ENCODE measurements around the gene JMJD1C. TPM values are rescaled to one million over a fixed set of nuclear protein-coding genes. Genes with fewer than 3 reads are reported as not detected.

JMJD1C gene
- total RNA-seq, 1 experiment from 2014 or later: 139 TPM

DNA sequence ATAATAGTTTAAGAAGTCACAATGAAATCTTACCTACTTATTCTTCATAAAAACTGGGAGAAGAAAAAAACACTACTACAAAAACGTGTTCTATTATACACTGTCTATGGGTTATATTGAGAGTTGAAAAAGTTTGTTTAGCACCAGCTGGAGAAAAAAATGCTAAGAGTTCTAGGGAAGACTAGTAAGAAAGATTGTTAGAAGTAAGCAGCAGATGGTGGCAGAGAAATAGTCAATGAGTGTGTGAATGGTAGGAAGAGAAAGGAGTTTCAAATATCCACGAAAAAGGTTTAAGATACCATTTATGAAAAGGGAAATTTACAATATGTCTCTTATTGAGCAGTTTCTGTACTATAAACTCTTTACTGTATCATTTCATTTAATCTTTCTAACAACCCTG is 208.0 kb downstream of the JMJD1C start:
- TF ChIP-seq EZH2 (IDR thresholded peaks at IDR 0.05; ENCODE audit: low read length, unreplicated experiment) (no peak), EZH2phosphoT487 (IDR thresholded peaks at IDR 0.05; ENCODE audit: borderline replicate concordance, low read length) (no peak)
- TF ChIP-seq, protein P1, sequence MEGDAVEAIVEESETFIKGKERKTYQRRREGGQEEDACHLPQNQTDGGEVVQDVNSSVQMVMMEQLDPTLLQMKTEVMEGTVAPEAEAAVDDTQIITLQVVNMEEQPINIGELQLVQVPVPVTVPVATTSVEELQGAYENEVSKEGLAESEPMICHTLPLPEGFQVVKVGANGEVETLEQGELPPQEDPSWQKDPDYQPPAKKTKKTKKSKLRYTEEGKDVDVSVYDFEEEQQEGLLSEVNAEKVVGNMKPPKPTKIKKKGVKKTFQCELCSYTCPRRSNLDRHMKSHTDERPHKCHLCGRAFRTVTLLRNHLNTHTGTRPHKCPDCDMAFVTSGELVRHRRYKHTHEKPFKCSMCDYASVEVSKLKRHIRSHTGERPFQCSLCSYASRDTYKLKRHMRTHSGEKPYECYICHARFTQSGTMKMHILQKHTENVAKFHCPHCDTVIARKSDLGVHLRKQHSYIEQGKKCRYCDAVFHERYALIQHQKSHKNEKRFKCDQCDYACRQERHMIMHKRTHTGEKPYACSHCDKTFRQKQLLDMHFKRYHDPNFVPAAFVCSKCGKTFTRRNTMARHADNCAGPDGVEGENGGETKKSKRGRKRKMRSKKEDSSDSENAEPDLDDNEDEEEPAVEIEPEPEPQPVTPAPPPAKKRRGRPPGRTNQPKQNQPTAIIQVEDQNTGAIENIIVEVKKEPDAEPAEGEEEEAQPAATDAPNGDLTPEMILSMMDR (conservative IDR thresholded peaks at IDR 0.05; ENCODE audit: low read depth, low read length): no peak
- no peaks in the 10 kb centered on the region for H3K9me3 ChIP-seq (ENCODE audit: low read length)
- H4K20me1 ChIP-seq (ENCODE audit: low read length): peaks cover 63% of the 10 kb centered on the region

DNA sequence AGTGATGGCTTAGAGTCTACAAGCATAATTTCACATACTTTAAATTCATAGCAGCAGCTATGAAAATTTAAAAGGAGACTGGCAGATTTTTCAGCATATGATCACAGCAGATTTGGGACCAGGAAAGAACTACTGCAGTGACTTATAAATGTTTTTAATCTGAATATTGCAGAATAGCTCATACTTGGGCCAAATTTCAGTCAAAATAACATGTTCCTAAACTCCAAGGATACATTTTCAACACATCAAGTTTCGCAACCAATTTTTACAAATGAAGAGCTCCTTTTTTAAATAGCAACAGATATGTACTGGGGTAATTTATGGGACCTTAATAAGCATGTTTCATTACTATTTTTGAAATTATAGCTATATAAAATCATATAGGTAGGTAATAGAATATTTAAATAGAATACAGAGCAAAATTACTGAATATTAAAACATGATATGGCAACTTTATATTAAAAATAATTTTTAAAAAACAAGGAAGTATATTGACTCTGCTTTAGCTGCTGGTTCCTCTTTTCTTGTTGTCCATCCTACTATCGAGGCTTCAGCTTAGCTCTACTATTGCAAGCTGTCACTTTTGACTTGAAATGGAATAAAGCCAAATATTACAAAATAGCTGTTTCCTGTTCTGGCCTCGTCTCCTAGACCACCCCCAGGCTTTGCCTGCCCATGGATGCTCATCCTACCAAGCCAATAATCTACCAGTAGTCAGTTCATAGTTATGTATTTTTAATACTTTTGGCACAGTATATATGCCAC is 209.6 kb downstream of the JMJD1C start:
- Histone ChIP-seq H3F3A (ENCODE audit: low read length, unreplicated experiment) (no peaks in the 10 kb centered on the region), H4K20me1 (ENCODE audit: low read length) (peaks cover 74% of the 10 kb centered on the region), H3K27me3 (ENCODE audit: low read length) (no peaks in the 10 kb centered on the region), H3K9me2 (replicated peaks; ENCODE audit: low read length) (no peaks in the 10 kb centered on the region), H3K9me3 (ENCODE audit: low read length) (no peaks in the 10 kb centered on the region), H3K79me2 (ENCODE audit: low read length) (peaks cover 100% of the 10 kb centered on the region), H3K4me2 (ENCODE audit: low read length) (no peak overlapping the region), H3K9ac (ENCODE audit: low read length) (no peak overlapping the region), H3K4me1 (ENCODE audit: insufficient read depth, low read length) (peaks cover 24% of the 10 kb centered on the region), H3K36me3 (ENCODE audit: low read depth, low read length) (peaks cover 31% of the 10 kb centered on the region), H3K4me3 (ENCODE audit: low read length) (no peak overlapping the region), H2AFZ (ENCODE audit: low read length) (no peak overlapping the region), H3K27ac (ENCODE audit: low read length) (no peak overlapping the region)
- no TSS peak for BruUV-seq (replicated peaks)
- intact Hi-C loops (cut with micrococcal nuclease): no loop called here
- DNase-seq (no peak), ATAC-seq (no peak)
- TF ChIP-seq EZH2 (IDR thresholded peaks at IDR 0.05; ENCODE audit: low read length, unreplicated experiment) (no peak), EZH2phosphoT487 (IDR thresholded peaks at IDR 0.05; ENCODE audit: borderline replicate concordance, low read length) (no peak)
- TF ChIP-seq, protein P1 (conservative IDR thresholded peaks at IDR 0.05; ENCODE audit: low read depth, low read length): no peak
- CTCF ChIA-PET: no interaction called here
- POLR2A ChIA-PET (ENCODE audit: unreplicated experiment): interaction anchor here (0.6 to 0.8 kb wide), 3 partner anchors 9 to 82 kb away, joined by 4 to 7 read pairs (median 5); no protein-coding TSS in a partner anchor

More for the DNA sequence above, 208.0 kb downstream of the JMJD1C start:
- Histone ChIP-seq H3K4me1 (ENCODE audit: insufficient read depth, low read length) (peaks cover 32% of the 10 kb centered on the region), H3F3A (ENCODE audit: low read length, unreplicated experiment) (no peaks in the 10 kb centered on the region), H3K9ac (ENCODE audit: low read length) (no peak overlapping the region), H3K27me3 (ENCODE audit: low read length) (no peaks in the 10 kb centered on the region), H3K9me2 (replicated peaks; ENCODE audit: low read length) (no peaks in the 10 kb centered on the region), H3K4me2 (ENCODE audit: low read length) (no peak overlapping the region), H2AFZ (ENCODE audit: low read length) (no peak overlapping the region), H3K4me3 (ENCODE audit: low read length) (no peak overlapping the region), H3K36me3 (ENCODE audit: low read depth, low read length) (peaks cover 37% of the 10 kb centered on the region), H3K27ac (ENCODE audit: low read length) (no peak overlapping the region), H3K79me2 (ENCODE audit: low read length) (peaks cover 100% of the 10 kb centered on the region)
- ChIA-PET POLR2A (ENCODE audit: unreplicated experiment) (interaction anchor here (0.8 kb wide), 1 partner anchor 10 kb away, joined by 6 read pairs; no protein-coding TSS in a partner anchor), CTCF (no interaction called here)
- ATAC-seq: no peak
- intact Hi-C loops (cut with micrococcal nuclease): no loop called here
- DNase-seq: no peak
- BruUV-seq (replicated peaks): no TSS peak

DNA sequence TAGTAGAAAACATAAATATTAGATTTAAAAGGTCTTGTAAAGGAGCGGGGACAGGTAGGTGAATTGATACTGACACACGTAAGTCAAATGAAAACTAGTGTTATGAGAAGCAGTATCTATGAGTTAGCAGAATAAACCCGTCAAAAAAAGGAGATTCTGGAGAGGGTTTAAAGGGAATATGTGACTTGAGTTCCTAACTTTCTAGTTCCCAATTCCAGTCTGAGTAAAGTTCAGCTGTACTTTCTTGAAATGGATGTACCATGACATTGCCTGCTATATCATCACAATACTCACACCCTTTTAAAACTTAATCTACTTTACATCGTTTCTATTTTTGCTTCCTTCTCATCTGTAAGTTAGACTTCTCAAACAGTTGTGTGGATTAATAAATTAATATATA is 210.5 kb downstream of the JMJD1C start:
- Histone ChIP-seq H3K4me1 (ENCODE audit: insufficient read depth, low read length) (peaks cover 16% of the 10 kb centered on the region), H3K9me2 (replicated peaks; ENCODE audit: low read length) (no peaks in the 10 kb centered on the region), H3F3A (ENCODE audit: low read length, unreplicated experiment) (no peaks in the 10 kb centered on the region), H3K79me2 (ENCODE audit: low read length) (peaks cover 100% of the 10 kb centered on the region), H3K27me3 (ENCODE audit: low read length) (no peaks in the 10 kb centered on the region), H3K36me3 (ENCODE audit: low read depth, low read length) (peaks cover 25% of the 10 kb centered on the region), H2AFZ (ENCODE audit: low read length) (no peak overlapping the region), H4K20me1 (ENCODE audit: low read length) (peaks cover 81% of the 10 kb centered on the region), H3K9ac (ENCODE audit: low read length) (no peak overlapping the region), H3K27ac (ENCODE audit: low read length) (no peak overlapping the region), H3K4me2 (ENCODE audit: low read length) (no peak overlapping the region), H3K4me3 (ENCODE audit: low read length) (no peak overlapping the region), H3K9me3 (ENCODE audit: low read length) (no peaks in the 10 kb centered on the region)
- ChIA-PET POLR2A (ENCODE audit: unreplicated experiment) (no interaction called here), CTCF (no interaction called here)
- no TSS peak for BruUV-seq (replicated peaks)
- intact Hi-C loops (cut with micrococcal nuclease): no loop called here
- ATAC-seq (no peak), DNase-seq (no peak)
- TF ChIP-seq EZH2 (IDR thresholded peaks at IDR 0.05; ENCODE audit: low read length, unreplicated experiment) (no peak), EZH2phosphoT487 (IDR thresholded peaks at IDR 0.05; ENCODE audit: borderline replicate concordance, low read length) (no peak)
- TF ChIP-seq, protein P1 (conservative IDR thresholded peaks at IDR 0.05; ENCODE audit: low read depth, low read length): no peak

All from PC-3 (cell line).